Measurements from ENCODE around the gene IFT88. TPM values are rescaled to one million over a fixed set of nuclear protein-coding genes. Genes with fewer than 3 reads are reported as not detected.

Gene IFT88
- total RNA-seq, 1 donor from 2014 or later: 23.6 TPM

DNA sequence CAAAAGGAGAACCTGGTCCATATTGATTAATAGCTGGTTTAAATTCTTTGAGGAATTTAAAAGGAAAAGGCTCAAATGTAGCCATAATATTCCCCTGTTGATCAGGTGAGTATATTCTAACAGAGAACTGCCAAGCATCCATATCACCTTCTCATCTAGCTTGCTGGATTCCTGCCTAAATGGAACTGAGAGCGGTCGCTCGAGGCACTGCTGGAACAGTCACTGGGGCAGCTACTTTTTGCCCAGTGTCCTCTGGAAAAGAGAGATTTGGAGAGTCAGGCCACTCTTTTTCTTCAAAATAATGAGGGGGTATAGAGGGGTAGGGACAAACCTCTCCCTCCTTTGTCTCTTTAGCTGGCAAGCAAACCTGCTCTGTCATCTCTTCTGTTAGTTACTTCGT lies 117.1 kb downstream of the IFT88 start:
- DNase-seq (ENCODE audit: low spot score in 2 of 2) (no peak), FAIRE-seq (no peak)

DNA sequence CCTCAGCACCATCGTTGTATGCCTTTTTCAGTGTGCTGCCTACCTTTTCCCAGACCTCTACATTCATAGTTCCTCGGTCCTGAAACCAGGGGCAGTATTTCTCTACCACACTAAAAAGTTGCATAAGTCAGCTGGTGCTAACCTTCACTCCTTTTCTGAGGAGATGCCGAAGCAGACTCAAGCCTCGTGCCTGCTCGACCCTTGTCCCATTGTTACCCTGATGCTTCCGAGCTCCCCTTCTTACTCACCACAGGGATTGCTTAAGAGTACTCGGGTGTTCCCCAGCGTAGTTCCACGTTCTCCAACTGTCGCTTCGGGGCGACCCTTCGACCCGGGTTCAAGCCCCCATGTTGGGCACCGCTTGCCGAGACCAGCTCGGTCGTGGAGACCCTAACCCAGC lies 117.6 kb downstream of the IFT88 start:
- DNase-seq (ENCODE audit: low spot score in 2 of 2) (no peak), FAIRE-seq (no peak)

DNA sequence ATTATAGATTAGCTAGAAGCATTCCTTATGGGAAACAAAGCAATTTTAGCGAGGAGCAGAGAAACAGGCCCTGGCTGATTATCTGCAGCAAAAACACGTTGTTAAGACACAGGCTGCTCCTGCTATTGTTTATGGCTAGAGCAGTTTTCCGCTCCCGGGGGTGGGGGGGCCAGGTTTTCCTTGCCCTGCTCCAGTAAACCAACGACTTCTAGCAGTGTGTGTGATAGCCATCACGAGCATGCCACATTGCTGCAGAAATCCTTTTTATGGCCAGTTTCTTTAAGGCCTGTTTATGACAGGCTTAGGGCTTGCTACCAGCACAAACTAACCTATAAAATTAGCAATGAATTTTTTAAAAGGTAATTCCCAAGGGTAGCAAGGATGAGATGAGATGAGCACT lies 118.1 kb downstream of the IFT88 start:
- DNase-seq (ENCODE audit: low spot score in 2 of 2) (no peak), FAIRE-seq (no peak)

DNA sequence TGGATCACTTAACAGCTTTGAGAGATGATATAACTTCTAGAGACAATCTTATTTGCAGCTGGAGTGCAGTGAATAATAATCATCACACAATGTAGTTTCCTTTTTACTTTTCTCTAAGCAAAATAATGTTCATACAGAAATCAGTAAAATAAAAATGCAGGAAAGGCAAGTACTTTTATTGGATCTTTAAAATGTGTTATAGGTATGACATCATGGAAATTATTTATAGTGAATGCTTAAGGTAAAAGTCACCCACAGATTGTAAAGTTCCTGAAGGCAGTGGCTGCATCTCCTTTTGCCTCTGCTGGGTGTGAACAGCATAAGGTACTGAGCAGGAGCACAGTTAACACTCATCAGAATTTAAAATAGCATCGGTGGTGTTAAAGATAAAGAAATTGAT lies 119.2 kb downstream of the IFT88 start:
- FAIRE-seq: no peak
- no peak for DNase-seq (ENCODE audit: low spot score in 2 of 2)

DNA sequence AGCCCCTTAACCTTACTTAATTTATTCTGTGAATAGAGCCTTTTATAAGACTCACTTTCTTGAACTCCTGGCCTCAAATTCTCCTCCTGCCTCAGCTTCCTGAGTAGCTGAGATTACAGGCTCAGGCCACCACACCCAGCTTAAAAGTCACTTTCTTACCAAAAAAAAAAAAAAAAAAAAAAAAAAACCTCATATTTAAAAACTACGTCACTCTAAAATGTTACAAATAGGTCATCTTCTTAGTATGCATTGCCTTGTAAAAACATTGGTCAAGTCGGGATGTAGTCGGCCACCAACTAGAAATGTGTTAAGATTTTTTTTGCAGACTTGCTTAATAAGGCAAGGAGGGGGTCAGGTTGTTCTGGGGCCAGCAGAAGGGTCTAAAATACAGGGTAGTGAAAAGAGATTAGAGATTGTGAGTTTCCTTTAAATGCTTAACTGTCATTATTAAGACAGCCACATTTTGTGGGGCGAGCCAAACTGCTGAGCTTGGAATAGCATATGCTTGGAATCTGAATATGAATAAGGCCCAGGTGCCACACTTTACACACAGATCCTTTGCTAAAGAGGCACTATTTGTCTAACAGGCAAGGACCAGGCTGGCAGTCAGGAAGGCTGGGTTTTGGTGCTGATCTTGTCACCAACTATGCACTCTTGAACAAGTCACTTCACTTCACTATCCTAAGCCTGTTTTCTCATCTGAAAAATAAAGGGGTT lies 120.1 kb downstream of the IFT88 start:
- FAIRE-seq (no peak), DNase-seq (ENCODE audit: low spot score in 2 of 2) (no peak)

DNA sequence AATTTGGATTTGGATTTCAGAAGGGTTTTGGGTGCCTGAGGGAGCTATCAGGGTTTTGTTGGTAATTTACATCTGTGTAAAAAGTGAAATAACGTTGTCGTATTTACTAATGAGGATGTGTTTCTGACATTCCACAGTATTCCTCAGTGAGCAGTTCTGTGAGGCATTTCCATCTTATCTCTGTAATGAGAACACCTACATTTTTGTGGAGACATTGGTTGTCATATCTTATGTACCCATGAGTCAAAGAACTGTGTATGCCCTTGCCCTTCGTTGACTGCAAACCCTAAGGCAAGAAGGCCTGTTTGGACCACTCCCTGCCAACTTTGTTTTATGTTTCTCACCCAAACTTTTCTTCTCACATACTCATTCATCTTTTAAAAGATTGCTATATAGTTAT lies 122.3 kb downstream of the IFT88 start:
- DNase-seq (ENCODE audit: low spot score in 2 of 2): no peak
- no peak for FAIRE-seq

DNA sequence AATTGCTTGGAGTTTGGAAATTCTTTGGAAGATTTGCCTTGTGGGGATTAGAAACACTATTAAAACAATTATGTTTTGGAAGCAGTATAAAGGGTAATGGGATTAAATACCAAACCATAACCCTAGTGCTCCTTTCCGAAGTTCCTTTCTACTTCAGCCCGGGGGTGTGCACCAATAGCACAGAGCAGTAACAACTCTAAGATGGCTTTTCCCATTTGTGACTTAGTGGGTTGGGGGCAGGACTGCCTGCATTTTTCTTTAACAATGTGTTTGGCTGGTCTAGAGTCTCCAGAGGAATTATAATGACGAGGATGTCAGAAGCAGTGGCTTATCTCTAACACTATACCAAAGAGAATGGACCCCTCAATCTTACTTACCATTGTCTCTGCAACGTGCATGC lies 124.7 kb downstream of the IFT88 start:
- no peak for FAIRE-seq
- DNase-seq (ENCODE audit: low spot score in 2 of 2): no peak

DNA sequence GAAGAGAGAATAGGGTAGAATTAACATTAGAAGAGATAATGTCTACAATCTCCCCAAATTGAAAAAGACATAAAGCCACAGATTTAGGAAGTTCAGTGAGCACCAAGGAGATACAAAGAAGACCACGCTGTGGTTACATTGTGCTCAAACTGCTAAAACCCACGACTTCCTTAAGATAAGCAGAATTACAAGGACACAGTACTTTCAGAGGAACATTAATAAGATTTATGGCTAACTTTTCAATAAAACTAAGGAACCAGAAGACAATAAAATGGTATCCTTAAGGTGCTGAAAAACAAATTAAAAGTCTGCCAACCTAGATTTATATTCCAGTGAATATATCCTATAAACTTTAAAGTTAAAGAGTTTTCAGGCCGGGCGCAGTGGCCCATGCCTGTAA lies 129.1 kb downstream of the IFT88 start:
- FAIRE-seq (no peak), DNase-seq (ENCODE audit: low spot score in 2 of 2) (no peak)

DNA sequence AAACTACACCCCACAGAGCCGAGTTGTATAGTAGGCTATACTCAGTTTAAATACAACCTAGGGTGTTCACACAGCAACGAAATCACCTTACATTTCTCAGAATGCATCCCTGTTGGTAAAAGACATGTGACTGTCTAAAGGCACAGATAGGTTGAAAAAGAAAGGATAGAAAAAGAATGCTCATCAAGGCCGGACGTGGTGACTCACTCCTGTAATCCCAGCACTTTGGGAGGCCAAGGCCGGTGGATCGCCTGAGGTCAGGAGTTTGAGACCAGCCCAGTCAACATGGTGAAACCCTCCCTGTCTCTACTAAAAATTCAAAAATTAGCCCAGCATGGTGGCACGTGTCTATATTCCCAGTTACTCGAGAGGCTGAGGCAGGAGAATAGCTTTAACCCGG lies 132.8 kb downstream of the IFT88 start:
- FAIRE-seq (no peak), DNase-seq (ENCODE audit: low spot score in 2 of 2) (no peak)

DNA sequence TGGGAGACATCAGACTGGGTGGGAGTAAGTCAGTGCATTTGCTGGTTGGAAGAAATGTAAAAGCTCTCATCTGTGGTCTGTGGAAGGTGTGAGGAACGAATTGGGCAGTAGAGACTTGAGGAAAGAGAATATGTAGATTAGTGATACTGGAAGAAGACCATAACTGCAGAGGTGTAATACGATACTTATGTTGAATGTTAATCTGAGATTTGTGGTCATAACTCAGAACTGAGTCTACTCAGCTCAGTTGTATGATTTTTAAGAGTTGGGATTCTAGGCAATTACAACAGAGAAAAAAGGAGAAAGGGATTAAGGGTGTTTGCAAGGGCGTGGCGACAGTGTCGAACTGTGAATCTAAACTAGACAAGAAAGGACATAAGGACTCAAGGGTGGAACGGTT lies 133.3 kb downstream of the IFT88 start:
- FAIRE-seq (no peak), DNase-seq (ENCODE audit: low spot score in 2 of 2) (no peak)

DNA sequence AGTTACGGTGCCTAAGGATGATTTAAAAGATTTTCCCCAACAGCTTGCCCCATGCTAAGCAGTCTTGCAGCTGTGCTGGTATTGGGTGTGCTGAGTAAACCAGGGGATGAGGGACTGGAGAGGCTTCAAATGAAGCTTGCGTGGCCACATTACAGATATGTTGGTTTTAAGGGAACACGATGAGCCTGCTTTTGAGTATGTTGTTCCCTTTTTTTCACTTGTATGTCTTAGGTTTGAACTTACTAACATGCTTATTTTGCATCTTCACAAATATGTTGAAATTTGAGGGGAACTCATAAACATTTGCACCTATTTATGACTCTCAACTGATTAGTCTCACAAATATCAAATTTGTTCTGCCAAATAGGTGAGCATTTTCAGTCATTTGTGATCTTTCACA lies 134.5 kb downstream of the IFT88 start:
- DNase-seq (ENCODE audit: low spot score in 2 of 2): no peak
- no peak for FAIRE-seq

DNA sequence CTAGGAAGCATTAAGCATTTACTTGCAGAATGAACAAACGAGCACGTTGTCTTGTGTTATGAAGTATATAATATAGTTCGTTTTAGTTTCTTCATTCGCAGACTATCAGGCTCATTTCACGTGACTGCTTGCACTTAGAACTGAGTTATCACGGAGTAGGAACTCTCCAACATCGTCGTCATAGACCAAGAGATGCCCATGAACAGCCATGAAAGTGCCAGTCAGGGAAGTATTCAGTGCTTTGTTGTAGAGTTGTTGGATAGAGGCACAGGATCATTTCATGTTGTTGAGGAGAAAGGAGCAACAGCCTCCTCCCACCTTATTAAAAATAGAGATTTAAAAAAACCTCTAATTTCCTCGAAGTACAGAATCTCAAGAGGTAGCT lies 135.6 kb downstream of the IFT88 start:
- FAIRE-seq (no peak), DNase-seq (ENCODE audit: low spot score in 2 of 2) (peak in 1 of 2 donors; percentile 39)

DNA sequence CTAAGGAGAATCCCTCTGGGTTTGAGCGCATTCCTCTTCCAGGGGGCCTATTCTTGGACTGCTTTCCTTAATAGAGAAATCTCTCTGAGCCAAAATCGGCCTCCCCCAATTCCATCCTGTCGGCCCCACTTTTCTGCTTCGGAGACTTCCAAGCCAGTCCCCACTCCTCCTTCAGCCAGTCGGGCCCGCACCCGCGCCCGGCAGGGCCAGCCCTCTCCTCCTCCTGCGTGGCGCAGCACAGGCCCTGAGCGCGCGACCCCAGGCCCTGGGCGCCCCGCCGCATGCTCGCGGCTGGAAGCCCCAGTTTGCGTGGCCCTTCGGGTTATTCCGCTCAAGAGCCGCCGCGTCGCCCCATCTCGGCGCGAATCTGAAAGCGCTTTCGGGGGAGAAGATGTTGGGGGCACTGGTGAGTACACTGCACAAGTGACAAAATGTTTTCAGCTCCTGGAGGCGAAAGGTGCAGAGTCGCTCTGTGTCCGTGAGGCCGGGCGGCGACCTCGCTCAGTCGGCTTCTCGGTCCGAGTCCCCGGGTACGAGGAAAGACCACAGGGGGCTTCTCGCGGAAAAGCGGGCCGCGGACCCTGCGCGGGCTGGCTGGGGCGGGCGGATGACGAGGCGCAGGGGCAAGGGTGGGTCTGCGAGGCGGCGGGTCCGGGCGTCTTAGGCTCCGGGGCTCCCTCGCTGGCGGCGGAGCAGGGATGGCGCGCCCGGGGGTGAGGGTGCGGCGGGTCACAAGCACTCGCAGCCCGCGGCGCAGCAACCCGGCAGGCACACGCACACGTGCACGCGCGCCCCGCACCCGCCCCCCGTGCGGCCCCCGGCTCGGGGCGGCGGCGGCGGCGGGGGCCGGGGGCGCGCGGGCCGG lies 136.2 kb downstream of the IFT88 start, which contains the start of gene IL17D:
Gene IL17D, plus strand, starts transcription at position 785 of the 865 bp plus-strand sequence. CDS start 303 bp downstream, outside the sequence.
- DNase-seq (ENCODE audit: low spot score in 2 of 2): peak; percentile 66 to 69
- no peak for FAIRE-seq

DNA sequence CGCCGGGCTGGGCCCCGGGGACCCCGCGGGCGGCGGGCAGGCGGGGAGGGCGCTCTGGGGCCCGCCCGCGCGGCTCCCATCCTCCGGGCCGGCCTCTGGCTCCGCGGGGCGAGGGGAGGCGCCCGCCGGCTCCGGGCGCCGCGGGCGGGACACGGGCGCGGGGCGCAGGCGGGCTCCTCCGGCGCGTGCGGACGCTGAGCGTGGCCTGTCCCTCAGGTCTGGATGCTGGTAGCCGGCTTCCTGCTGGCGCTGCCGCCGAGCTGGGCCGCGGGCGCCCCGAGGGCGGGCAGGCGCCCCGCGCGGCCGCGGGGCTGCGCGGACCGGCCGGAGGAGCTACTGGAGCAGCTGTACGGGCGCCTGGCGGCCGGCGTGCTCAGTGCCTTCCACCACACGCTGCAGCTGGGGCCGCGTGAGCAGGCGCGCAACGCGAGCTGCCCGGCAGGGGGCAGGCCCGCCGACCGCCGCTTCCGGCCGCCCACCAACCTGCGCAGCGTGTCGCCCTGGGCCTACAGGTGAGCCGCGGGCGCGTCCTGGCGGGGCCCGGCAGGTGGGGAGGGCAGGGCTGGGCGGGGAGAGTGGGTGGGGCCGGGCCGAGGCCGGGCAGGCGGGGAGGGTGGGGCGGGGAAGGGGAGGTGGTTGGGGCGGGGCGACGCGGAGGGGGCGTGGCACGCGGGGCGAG lies 137.0 kb downstream of the IFT88 start:
- peak; percentile 87 to 91 for DNase-seq (ENCODE audit: low spot score in 2 of 2)
- FAIRE-seq: no peak

DNA sequence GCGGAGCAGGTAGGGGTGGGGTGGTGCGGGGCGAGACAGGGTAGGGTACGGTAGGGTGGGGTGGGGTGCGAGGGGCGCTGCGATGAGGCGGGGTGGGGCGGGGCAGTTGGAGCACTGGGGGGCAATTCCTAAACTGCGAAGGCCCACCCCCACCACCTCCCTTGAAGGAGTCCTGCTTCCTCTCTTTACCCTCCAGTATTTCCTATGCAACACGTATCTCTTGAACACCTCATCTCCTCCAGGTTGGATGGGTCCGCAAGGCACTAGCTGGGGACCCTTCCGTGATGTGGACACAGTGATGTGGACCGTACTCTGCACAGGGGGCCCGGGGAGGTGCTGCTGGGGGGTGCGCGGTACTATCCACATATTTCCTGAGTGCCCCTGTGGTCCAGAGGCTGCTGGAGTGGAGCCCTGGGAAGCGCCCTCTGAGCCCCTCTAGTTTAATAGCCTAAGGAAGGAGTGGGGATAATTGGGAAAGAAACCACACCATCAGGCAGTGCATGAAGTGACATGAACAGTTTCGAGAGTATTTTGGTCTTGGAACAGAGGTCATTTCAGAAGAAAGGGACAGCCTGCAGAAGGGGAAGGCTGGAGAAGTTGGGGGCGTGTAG lies 137.6 kb downstream of the IFT88 start:
- FAIRE-seq: no peak
- peak in 1 of 2 donors; percentile 47 for DNase-seq (ENCODE audit: low spot score in 2 of 2)

DNA sequence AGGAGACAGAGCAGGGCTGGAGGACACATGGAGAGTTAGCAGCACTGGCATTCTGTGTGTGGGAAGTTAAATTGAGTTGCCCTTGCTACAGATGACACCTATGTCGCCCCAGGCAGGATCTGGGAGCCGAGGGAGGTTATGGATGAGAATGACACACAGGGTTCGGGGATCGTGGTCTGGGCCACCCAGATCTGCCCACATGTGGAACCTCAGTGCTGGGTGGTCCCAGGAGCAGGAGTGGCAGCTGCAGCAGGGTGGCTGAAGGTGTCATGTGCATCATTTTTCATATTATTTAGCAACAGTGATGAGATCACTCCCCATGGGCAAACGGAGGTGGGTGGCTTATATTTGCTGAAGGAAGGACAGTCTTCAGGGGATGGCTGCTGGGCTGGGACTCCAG lies 139.7 kb downstream of the IFT88 start:
- no peak for DNase-seq (ENCODE audit: low spot score in 2 of 2)
- FAIRE-seq: no peak

DNA sequence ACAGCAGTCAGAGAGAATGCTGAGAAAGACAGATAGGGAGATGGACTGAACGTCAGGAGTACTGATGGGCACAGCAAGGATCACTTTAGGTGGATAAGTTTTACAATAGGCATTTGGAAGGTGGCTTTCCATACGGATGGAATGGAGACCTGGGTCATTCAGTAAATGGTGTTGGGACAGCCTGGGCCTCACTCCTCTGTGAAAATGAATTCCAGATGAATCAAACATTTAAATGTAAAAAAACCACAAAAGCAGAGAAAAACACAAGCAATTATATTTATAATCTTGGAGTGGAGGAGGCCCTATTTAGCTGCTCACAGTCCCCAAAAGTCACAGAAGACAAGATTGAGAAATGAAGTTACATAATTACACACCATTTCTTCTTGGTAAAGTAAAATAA lies 141.3 kb downstream of the IFT88 start:
- FAIRE-seq: no peak
- no peak for DNase-seq (ENCODE audit: low spot score in 2 of 2)

DNA sequence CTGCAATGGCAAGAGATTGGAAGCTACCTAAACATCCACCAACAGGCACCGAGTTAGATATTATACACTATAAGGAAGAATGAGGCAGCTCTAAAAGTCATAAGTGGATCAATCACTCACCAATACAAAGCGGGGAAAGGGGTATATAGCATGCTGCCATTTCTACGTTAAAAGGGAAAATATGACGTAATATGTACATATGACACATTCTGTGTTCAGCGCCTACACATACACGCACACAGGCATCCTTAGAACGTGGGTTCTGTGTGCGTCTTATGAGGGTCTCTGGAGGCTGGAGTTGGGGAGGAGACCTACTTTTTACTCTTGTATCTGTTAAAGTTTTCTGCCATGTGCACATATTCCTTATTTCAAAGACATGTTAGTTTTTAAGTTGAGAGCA lies 142.4 kb downstream of the IFT88 start:
- FAIRE-seq: no peak
- DNase-seq (ENCODE audit: low spot score in 2 of 2): no peak

DNA sequence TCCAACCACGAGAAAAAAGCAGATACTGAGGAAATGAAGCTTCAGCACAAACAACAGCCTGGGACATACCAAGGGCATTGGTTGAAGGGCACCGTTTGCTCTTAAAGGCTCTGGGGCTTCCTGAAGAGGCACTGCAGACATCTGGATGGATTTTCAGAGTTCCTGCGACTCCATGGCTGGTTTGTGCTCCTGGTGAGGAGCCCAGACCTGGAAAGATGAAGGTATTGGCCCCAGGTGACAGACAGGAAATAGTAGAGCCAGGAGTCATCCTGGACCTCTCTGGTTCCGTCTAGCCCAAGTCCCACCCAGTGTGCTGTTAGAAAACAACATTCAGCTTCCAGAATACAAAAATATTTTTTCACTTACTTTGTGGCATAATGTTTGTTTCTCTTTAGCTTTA lies 142.8 kb downstream of the IFT88 start:
- no peak for FAIRE-seq
- DNase-seq (ENCODE audit: low spot score in 2 of 2): no peak

DNA sequence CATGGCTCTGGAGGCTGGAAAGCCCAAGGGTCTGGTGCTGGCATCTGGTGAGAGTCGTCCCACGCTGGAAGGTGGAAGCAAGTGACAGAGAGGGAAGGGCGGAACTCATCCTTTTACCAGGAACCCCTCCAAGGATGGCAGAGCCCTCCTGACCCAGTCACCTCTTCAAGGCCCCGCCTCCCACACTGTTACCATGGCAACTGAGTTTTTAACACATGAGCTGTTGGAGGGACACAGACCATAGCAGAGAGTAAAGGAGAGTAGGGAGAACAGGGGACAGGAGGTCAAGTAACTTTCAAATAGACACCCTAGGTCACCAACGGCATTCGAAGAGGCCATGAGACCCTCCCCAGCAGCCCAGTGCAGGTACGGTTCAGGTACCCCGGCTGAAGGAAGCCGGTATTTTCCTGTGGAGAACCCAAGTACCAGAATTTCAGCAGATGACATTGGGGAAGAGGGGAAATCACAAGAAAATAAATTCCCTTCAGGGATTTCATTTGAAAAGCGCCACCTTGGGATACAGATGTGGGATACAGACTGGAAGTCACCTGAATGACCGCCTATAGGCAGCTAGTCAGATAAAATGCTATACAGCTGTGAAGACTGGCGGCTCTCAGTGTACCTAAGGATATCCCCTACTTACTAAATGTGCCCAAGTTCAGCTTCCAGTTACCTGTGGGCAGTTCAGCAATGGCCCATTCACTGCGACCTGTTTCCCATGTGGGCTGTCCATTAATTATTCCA lies 144.5 kb downstream of the IFT88 start:
- FAIRE-seq (no peak), DNase-seq (ENCODE audit: low spot score in 2 of 2) (no peak)

Data from frontal cortex (tissue), 4 donors.